SU-DHL-6 (cell line): ENCODE measurements around the gene AMMECR1L.
"Not testable (repeated sequence)": the region's sequence is repeated elsewhere in the genome, so short reads cannot be mapped to it uniquely, and the experiment has no call there.

Source experiments
- H2AFZ ChIP-seq: fragments of 200-600 bp; sonication (generic); 2 replicates; pipeline ENCODE4 v1.6.1; 2014; ENCODE audit warnings: low read depth, mild to moderate bottlenecking, moderate library complexity, mixed read lengths, antibody characterized with exemption, low read length; ENCODE audit not compliant: severe bottlenecking
- H3F3A ChIP-seq: fragments of 200-600 bp; shearing (Covaris generic); 2 replicates; pipeline ENCODE4 v1.6.0; 2016; ENCODE audit warnings: antibody characterized with exemption, mild to moderate bottlenecking; ENCODE audit not compliant: insufficient read depth
- H3K27ac ChIP-seq: fragments of 200-600 bp; sonication (generic); 2 replicates; pipeline ENCODE4 v1.5.1; 2016; ENCODE audit warnings: low read depth, mild to moderate bottlenecking, low read length, moderate library complexity, mixed read lengths
- H3K27me3 ChIP-seq: fragments of 200-600 bp; sonication (generic), shearing (Covaris generic); 2 replicates; pipeline ENCODE4 v1.6.0; 2014; ENCODE audit warnings: mild to moderate bottlenecking, low read length
- H3K36me3 ChIP-seq: fragments of 200-600 bp; sonication (generic); 2 replicates; pipeline ENCODE4 v1.6.1; 2014; ENCODE audit warnings: mild to moderate bottlenecking, low read length, mixed read lengths
- H3K4me2 ChIP-seq: fragments of 300-600, 200-600 bp; shearing (Covaris generic), sonication (generic); 2 replicates; pipeline ENCODE4 v1.6.0; 2014; ENCODE audit warnings: low read length, low read depth, mild to moderate bottlenecking; ENCODE audit not compliant: poor library complexity, severe bottlenecking
- H3K4me3 ChIP-seq: fragments of 200-600 bp; sonication (generic); 2 replicates; pipeline ENCODE4 v1.5.1; 2014; ENCODE audit warnings: antibody characterized with exemption, low read length, mild to moderate bottlenecking, mixed read lengths; ENCODE audit not compliant: insufficient read depth, poor library complexity, severe bottlenecking
- H3K79me2 ChIP-seq: fragments of 200-600 bp; sonication (generic); 2 replicates; pipeline ENCODE4 v1.6.1; 2014; ENCODE audit warnings: mild to moderate bottlenecking, low read length, moderate library complexity; ENCODE audit not compliant: insufficient read depth
- H3K9ac ChIP-seq: fragments of 200-600 bp; sonication (generic); 2 replicates; pipeline ENCODE4 v1.7.0; 2014; ENCODE audit warnings: mild to moderate bottlenecking, low read length
- H3K9me2 ChIP-seq: fragments of 200-600 bp; sonication (generic); replicated peaks from 2 replicates; pipeline ENCODE4 v1.6.1; 2014; ENCODE audit warnings: low read length; ENCODE audit not compliant: insufficient read depth
- H3K9me3 ChIP-seq: fragments of 200-600 bp; sonication (generic); 2 replicates; pipeline ENCODE4 v1.6.1; 2014; ENCODE audit warnings: low read length, mixed read lengths; ENCODE audit not compliant: insufficient read depth
- H4K20me1 ChIP-seq: fragments of 200-600 bp; sonication (generic); 2 replicates; pipeline ENCODE4 v1.6.1; 2014; ENCODE audit warnings: low read depth, mild to moderate bottlenecking, antibody characterized with exemption, low read length, moderate library complexity, mixed read lengths
- CTCF ChIP-seq: fragments of 200-600 bp; sonication (generic); IDR thresholded peaks from one replicate; pipeline ENCODE4 v1.5.1; 2017; ENCODE audit warnings: antibody characterized with exemption, mild to moderate bottlenecking, low read length, moderate library complexity; ENCODE audit not compliant: insufficient read depth, poor library complexity, severe bottlenecking
- EZH2phosphoT487 ChIP-seq: fragments of 200-600 bp; sonication (generic), shearing (Covaris generic); conservative IDR thresholded peaks from 2 replicates; pipeline ENCODE4 v1.6.1; 2018; ENCODE audit warnings: mild to moderate bottlenecking, antibody characterized with exemption, low read length, moderate library complexity, mixed read lengths

AMMECR1L gene

GRCh38 chr2:127840893-127841292 is 44.9 kb downstream of the AMMECR1L start:
- Histone ChIP-seq H3K9me3 (no peaks in the 10 kb centered on the region), H2AFZ (no peak overlapping the region), H3K36me3 (peaks cover 2% of the 10 kb centered on the region; the same call in 1 of the 2 replicates), H3K4me2 (no peak overlapping the region), H3K9me2 (no peaks in the 10 kb centered on the region), H3K27ac (no peak overlapping the region), H3K4me3 (no peak overlapping the region), H3K9ac (no peak overlapping the region), H3K27me3 (no peaks in the 10 kb centered on the region), H3K79me2 (no peaks in the 10 kb centered on the region), H4K20me1 (no peaks in the 10 kb centered on the region), H3F3A (peaks cover 6% of the 10 kb centered on the region; the same call in 1 of the 2 replicates)
- TF ChIP-seq CTCF (no peak), EZH2phosphoT487 (no peak)

- Histone ChIP-seq H3K4me2 (no peak overlapping the region), H4K20me1 (no peaks in the 10 kb centered on the region), H3K9ac (no peak overlapping the region), H3K36me3 (no peaks in the 10 kb centered on the region), H3K4me3 (no peak overlapping the region), H3F3A (peaks cover 2% of the 10 kb centered on the region; the same call in 1 of the 2 replicates), H3K9me2 (no peaks in the 10 kb centered on the region), H3K27ac (no peak overlapping the region), H2AFZ (no peak overlapping the region), H3K9me3 (no peaks in the 10 kb centered on the region), H3K27me3 (no peaks in the 10 kb centered on the region), H3K79me2 (no peaks in the 10 kb centered on the region)
- TF ChIP-seq CTCF (no peak), EZH2phosphoT487 (no peak)
Measured at GRCh38 chr2:127834951-127835350, 50.8 kb downstream of the AMMECR1L start.

GRCh38 chr2:127829845-127830246 is 55.9 kb downstream of the AMMECR1L start:
- Histone ChIP-seq H3K4me3 (peak overlapping the region; percentile 46), H3K36me3 (no peaks in the 10 kb centered on the region; the same call in 1 of the 2 replicates)

GRCh38 chr2:127826708-127827107 is 59.0 kb downstream of the AMMECR1L start:
- not testable (repeated sequence) for H3F3A ChIP-seq, H4K20me1 ChIP-seq, H3K36me3 ChIP-seq, H3K27me3 ChIP-seq, H3K79me2 ChIP-seq, H3K9me2 ChIP-seq, H3K9ac ChIP-seq, H3K27ac ChIP-seq, H3K4me2 ChIP-seq, H3K4me3 ChIP-seq, H2AFZ ChIP-seq
- peaks cover 15% of the 10 kb centered on the region; the same call in 1 of the 2 replicates for H3K9me3 ChIP-seq

More at GRCh38 chr2:127829845-127830246, 55.9 kb downstream of the AMMECR1L start:
- peaks cover 15% of the 10 kb centered on the region; the same call in 1 of the 2 replicates for H3K9me3 ChIP-seq
- no peaks in the 10 kb centered on the region for H3K9me2 ChIP-seq
- TF ChIP-seq EZH2phosphoT487 (no peak), CTCF (no peak)
- H3K9ac ChIP-seq = peak overlapping the region; percentile 46
- no peaks in the 10 kb centered on the region for H4K20me1 ChIP-seq
- H3F3A ChIP-seq = peaks cover 8% of the 10 kb centered on the region
- H3K27me3 ChIP-seq = no peaks in the 10 kb centered on the region
- no peaks in the 10 kb centered on the region for H3K79me2 ChIP-seq
- peak overlapping the region; percentile 96 for H3K27ac ChIP-seq
- peak overlapping the region; percentile 90 for H3K4me2 ChIP-seq
- H2AFZ ChIP-seq = no peak overlapping the region
